Ovary (tissue), 9 donors: Measurements from ENCODE around the gene ATXN2. TPM values are rescaled to one million over a fixed set of nuclear protein-coding genes. Genes with fewer than 3 reads are reported as not detected.
A peak's percentile ranks its signal among the peaks of the same experiment; 100 is the strongest.

Experiments used
- DNase-seq, 5 donors: peaks; one replicate each; pipeline ENCODE4 v3.0.0-alpha.2; 2019 to 2020
- H3K27ac ChIP-seq, 2 donors: fragments of 200-600 bp; one replicate each; pipeline versions ENCODE4 v1.5.1 to v1.8.0; 2019 to 2022
- H3K27me3 ChIP-seq: fragments of 200-600 bp; one replicate; pipeline ENCODE4 v1.8.0; 2022
- H3K36me3 ChIP-seq: fragments of 200-600 bp; sonication (generic); one replicate; pipeline ENCODE4 v1.5.1; 2019
- H3K4me1 ChIP-seq: one replicate; pipeline ENCODE4 v1.8.1; 2013; ENCODE audit warnings: mild to moderate bottlenecking, moderate library complexity; ENCODE audit not compliant: insufficient read depth
- H3K4me3 ChIP-seq: fragments of 200-600 bp; sonication (generic); one replicate; pipeline ENCODE4 v1.5.1; 2017
- H3K9me3 ChIP-seq, 2 donors: fragments of 200-600 bp in 1 of 2; sonication (generic) in 1 of 2; one replicate each; pipeline versions ENCODE4 v1.5.1 to v1.8.1; 2013 to 2019; ENCODE audit warnings: mild to moderate bottlenecking in 1 of 2, moderate library complexity in 1 of 2
- EP300 ChIP-seq: sonication (generic); formaldehyde crosslinking; IDR thresholded peaks from one replicate; pipeline ENCODE4 v1.6.1; 2017; ENCODE audit warnings: antibody characterized with exemption
- POLR2A ChIP-seq: fragments of 450-650 bp; IDR thresholded peaks from one replicate; pipeline ENCODE4 v1.6.1; 2017; ENCODE audit warnings: antibody characterized with exemption, mild to moderate bottlenecking, moderate library complexity
- WGBS, 3 donors: extraction: QIAGEN DNeasy Blood & Tissue Kit in 1 of 3; methylation state at CpG; one replicate each; pipeline versions ENCODE4 v1.1.5 to v1.1.7; 2013 to 2017; 5-methylcytosine and 5-hydroxymethylcytosine counted together
- intact Hi-C, 4 donors: fragments of 100-400 bp; cut with DNase I; formaldehyde crosslinking; loops; one replicate each; pipeline versions ENCODE4 v1.11.0 to v1.15.1; 2022 to 2023
- polyA plus RNA-seq, 2 donors: library from polyadenylated mRNA; stranded (reverse); fragments of 200-250 nt in 1 of 2; fragments of 350-450 nt in 1 of 2; fragmentation: Illumina TruSeq in 1 of 2; extraction: RNeasy Lipid Tissue Mini Kit (QIAGEN cat#74804) in 1 of 2; gene quantifications; one replicate each; pipeline ENCODE4 v1.2.3, GENCODE V29; 2013 to 2014
- total RNA-seq, 7 donors: library from RNA; depleted of rRNA in 2 of 7; stranded (reverse); fragments of >200 nt in 2 of 7; fragmentation: NEBNext Ultra II Directional in 3 of 7; extraction: Animal tissue kit (Norgen Biotek cat#: 25700) in 3 of 7; gene quantifications; one replicate each; pipeline versions ENCODE4 v1.1.0 to v1.2.4, GENCODE V29; 2016 to 2023
- TF ChIP-seq, protein P1 (sequence below), 3 donors: fragments of 450-650 bp in 2 of 3; fragments of 200-600 bp in 1 of 3; IDR thresholded peaks; one replicate each; pipeline versions ENCODE4 v1.5.1 to v1.8.0; 2016 to 2022; ENCODE audit warnings: antibody characterized with exemption in 3 of 3, mild to moderate bottlenecking in 1 of 3
- donor health status: DM: no; HTN: no; CAD: no; lungs with moderate emphysema.
- donor health status: DM: no; HTN: no; CAD: no.
- donor health status: Bipolar disorder and iron deficiency.
- donor health status: DM: yes; HTN: yes; CAD: no.
- donor health status: DM: no; HTN: no; CAD: no.
- donor health status: DM: yes; HTN: yes; CAD: no.

ATXN2 gene
- total and polyA plus RNA-seq, 9 donors = 28.4 to 106 (median 60.9) TPM

DNA sequence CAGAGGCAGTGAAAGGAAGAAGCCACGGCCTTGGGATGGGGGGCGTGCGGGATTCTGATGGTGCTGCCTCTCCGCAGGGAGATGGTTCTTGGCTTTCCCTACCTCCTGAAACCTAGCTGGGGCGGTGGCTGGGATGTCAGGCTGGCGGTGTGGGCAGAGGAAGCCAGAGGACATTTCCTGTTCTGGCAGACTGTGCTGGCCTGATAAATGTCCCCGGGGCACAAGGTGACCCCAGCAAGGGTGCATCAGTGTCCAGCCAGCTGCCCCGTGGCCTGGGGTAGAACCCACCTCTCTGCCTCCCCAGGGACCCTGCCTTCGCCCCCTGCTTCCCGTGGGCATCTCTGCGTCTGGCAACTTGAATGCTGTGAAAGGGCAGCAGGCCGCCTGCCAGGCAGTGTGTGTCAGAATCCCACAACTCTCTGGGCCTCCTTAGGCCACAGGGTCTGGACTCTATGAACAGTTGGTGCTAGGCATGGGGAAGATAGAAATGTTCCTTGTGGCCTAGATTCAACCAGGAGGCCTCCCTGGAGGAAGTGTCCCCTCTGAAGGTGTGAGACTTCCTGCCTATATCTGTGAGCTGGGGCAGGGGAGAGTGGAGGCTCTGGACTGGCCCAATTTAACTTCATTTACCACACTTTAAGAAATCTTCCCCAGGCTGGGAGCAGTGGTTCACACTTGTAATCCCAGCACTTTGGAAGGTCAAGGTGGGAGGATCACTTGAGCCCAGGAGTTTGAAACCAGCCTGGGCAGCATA is 188.5 kb downstream of the ATXN2 start:
- no peaks in the 10 kb centered on the region for H3K27me3 ChIP-seq
- peak overlapping the region in 1 of 2 donors; percentile 27 for H3K27ac ChIP-seq
- TF ChIP-seq, protein P1, sequence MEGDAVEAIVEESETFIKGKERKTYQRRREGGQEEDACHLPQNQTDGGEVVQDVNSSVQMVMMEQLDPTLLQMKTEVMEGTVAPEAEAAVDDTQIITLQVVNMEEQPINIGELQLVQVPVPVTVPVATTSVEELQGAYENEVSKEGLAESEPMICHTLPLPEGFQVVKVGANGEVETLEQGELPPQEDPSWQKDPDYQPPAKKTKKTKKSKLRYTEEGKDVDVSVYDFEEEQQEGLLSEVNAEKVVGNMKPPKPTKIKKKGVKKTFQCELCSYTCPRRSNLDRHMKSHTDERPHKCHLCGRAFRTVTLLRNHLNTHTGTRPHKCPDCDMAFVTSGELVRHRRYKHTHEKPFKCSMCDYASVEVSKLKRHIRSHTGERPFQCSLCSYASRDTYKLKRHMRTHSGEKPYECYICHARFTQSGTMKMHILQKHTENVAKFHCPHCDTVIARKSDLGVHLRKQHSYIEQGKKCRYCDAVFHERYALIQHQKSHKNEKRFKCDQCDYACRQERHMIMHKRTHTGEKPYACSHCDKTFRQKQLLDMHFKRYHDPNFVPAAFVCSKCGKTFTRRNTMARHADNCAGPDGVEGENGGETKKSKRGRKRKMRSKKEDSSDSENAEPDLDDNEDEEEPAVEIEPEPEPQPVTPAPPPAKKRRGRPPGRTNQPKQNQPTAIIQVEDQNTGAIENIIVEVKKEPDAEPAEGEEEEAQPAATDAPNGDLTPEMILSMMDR (IDR thresholded peaks at IDR 0.05) = no peak
- TF ChIP-seq EP300 = no peak
- no peak for TF ChIP-seq POLR2A
- H3K36me3 ChIP-seq = no peaks in the 10 kb centered on the region
- 78 to 83% (median 80%) methylated on average over 12 of the region's 12 CpGs for WGBS, 3 donors
- H3K4me1 ChIP-seq = peaks cover 14% of the 10 kb centered on the region
- intact Hi-C loops = no loop called here
- no peaks in the 10 kb centered on the region for H3K9me3 ChIP-seq
- DNase-seq = no peak
- no peak overlapping the region for H3K4me3 ChIP-seq

DNA sequence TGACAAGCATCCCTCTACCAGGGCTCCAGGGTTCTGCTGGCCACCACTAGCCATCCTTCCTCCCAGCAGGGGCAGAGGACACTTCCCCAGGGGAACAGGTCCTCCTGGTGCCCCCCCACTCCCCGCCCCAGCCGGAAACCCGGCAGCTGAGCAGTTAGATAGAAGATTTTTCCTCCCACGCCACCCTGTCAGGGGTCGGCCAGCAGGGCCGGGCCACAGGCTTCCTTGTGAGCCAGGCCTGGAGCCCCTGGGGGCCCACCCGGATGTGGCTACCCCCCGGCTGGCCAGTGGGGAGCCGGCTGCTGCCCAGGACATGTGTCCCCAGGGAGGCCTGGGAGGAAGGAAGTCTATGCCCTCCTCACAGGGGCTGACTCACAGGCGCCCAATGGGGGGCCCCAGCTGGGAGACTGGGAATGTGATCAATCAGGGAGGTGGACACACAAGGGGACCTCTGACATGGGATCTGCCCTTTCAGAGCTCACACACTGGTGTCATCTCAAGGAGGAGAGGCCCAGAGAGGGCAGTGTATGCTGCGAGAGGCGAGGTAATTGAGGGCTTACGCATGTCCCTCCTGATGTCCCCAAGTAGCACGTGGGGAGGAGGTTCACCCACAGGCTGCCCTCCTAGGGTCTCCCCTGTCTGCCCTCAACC is 189.2 kb downstream of the ATXN2 start:
- no peak overlapping the region for H3K4me3 ChIP-seq
- peak overlapping the region in 1 of 2 donors; percentile 27 for H3K27ac ChIP-seq
- intact Hi-C loops = loop anchor here in 3 of 4 donors (5.0 kb wide), 2 partner anchors 37 to 42 kb away; no protein-coding TSS in a partner anchor
- H3K27me3 ChIP-seq = no peaks in the 10 kb centered on the region
- WGBS, 3 donors = 36 to 47% (median 39%) methylated on average over 12 to 14 of the region's 14 CpGs
- peak in 2 of 5 donors; percentile 33 to 67 for DNase-seq
- TF ChIP-seq EP300 = no peak
- TF ChIP-seq, protein P1 (IDR thresholded peaks at IDR 0.05) = no peak
- no peak for TF ChIP-seq POLR2A
- peaks cover 14% of the 10 kb centered on the region for H3K4me1 ChIP-seq
- H3K36me3 ChIP-seq = no peaks in the 10 kb centered on the region
- no peaks in the 10 kb centered on the region for H3K9me3 ChIP-seq

DNA sequence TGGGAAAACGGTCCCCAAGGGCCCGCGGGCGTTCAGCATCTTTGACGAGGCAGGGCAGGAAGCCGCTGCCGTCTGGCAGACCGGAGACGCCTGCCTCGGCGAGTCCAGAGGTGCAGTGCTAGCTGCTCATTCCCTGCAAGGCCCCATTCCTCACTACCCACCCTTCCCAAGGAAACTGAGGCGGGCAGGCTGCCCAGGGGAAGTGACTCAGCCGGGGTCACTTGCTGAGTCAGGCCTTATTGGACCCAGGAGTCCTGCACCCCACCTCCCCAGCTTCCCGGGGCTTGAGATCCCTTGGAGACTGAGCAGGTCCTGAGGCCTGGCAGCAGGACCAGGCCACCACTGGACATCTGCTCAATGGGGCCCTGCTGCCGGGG is 189.7 kb downstream of the ATXN2 start:
- WGBS, 3 donors = 60 to 69% (median 65%) methylated on average over 14 to 15 of the region's 15 CpGs
- Histone ChIP-seq H3K4me1 (peaks cover 14% of the 10 kb centered on the region), H3K27me3 (no peaks in the 10 kb centered on the region), H3K36me3 (no peaks in the 10 kb centered on the region), H3K9me3 (no peaks in the 10 kb centered on the region), H3K27ac (peak overlapping the region in 1 of 2 donors; percentile 27), H3K4me3 (no peak overlapping the region)
- DNase-seq = no peak
- intact Hi-C loops = loop anchor here in 3 of 4 donors (5.0 kb wide), 2 partner anchors 38 to 43 kb away; no protein-coding TSS in a partner anchor
- TF ChIP-seq, protein P1 (IDR thresholded peaks at IDR 0.05) = no peak
- no peak for TF ChIP-seq EP300
- no peak for TF ChIP-seq POLR2A

DNA sequence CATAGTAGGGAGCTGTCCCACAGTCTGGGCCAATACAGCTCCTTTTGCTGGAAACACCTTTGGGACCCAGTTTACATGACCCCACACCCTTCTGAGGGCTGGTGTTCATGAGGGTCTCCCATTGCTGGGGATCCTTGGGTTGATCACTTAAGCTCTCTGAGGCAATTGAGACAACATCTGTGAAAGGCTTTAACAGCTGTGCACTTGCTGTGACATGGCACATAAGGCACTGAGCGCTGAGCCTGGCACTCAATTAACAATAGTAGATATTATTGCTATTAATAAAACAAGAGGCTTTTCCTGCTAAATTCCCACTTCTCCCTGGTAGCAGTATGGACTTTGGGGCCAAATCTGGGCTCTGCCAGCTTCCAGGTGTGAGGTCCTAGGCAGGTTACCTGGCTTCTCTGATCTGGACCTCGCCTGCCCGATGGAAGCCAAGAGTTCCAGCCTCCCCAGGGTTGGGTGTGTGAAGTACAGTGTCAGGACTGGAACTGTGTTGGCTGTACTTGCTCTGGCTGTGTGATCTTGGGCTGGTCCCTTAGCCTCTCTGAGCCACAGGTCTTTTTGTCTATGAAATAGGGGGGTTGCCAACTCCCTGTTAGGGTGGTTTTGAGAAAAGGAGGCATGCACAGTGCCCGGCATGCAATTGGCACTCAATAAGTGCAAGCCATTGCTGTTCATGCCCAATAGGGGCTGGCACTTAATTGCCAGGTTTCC is 190.3 kb downstream of the ATXN2 start:
- H3K4me3 ChIP-seq = no peak overlapping the region
- no peaks in the 10 kb centered on the region for H3K9me3 ChIP-seq
- H3K27ac ChIP-seq = no peak overlapping the region
- no peak for DNase-seq
- H3K27me3 ChIP-seq = no peaks in the 10 kb centered on the region
- H3K4me1 ChIP-seq = peaks cover 14% of the 10 kb centered on the region
- no peaks in the 10 kb centered on the region for H3K36me3 ChIP-seq
- intact Hi-C loops = loop anchor here in 3 of 4 donors (5.0 kb wide), 2 partner anchors 38 to 43 kb away; no protein-coding TSS in a partner anchor
- no peak for TF ChIP-seq POLR2A
- TF ChIP-seq, protein P1 (IDR thresholded peaks at IDR 0.05) = no peak
- TF ChIP-seq EP300 = no peak
- 85 to 92% (median 92%) methylated on average over 4 of the region's 4 CpGs for WGBS, 3 donors
